GM12878 (cell line): ENCODE measurements around the gene COLQ. TPM values are rescaled to one million over a fixed set of nuclear protein-coding genes. Genes with fewer than 3 reads are reported as not detected.

Source experiments
- ATAC-seq: fragments of 200-7000 bp; cut with Tn5 transposase; 3 replicates; pipeline ENCODE4 v1.9.1; 2020; ENCODE audit warnings: mild to moderate bottlenecking, moderate library complexity
- BruUV-seq: library from RNA; stranded (reverse); fragments of 400-500 nt; replicated peaks from 2 replicates; lab custom pipeline; 2021; lab: Mats Ljungman, UMichigan
- CTCF ChIA-PET: fragments of 300-600 bp; sonication (Branson Sonifier 250); formaldehyde crosslinking; extraction: SDS; loops from one replicate; lab custom pipeline; 2021; ENCODE audit warnings: inconsistent platforms; lab: Yijun Ruan, JAX
- POLR2A ChIA-PET: fragments of 350-600 bp; formaldehyde crosslinking; extraction: SDS; loops from one replicate; lab custom pipeline; 2021; ENCODE audit warnings: inconsistent platforms; lab: Charles Lee
- RAD21 ChIA-PET: fragments of 300-600 bp; sonication (Branson Sonifier 250); formaldehyde crosslinking; loops from one replicate; lab custom pipeline; 2023; ENCODE audit warnings: antibody characterized with exemption; ENCODE audit not compliant: unreplicated experiment; lab: Charles Lee
- SMC1A ChIA-PET: fragments of 300-600 bp; sonication (Branson Sonifier 250); formaldehyde crosslinking; loops from one replicate; lab custom pipeline; 2023; ENCODE audit not compliant: unreplicated experiment, uncharacterized antibody; lab: Charles Lee
- DNase-seq: peaks from one replicate; pipeline ENCODE4 v3.0.0-alpha.2; 2011; ENCODE audit warnings: low read depth, low spot score
- FAIRE-seq: peaks from 3 replicates; lab custom pipeline; 2011; peaks lifted over from hg19 to GRCh38; lab: Jason Lieb, UNC
- H2AFZ ChIP-seq: 2 replicates; pipeline ENCODE4 v1.6.0; 2011; ENCODE audit warnings: low read depth, low read length, control low read depth; ENCODE audit not compliant: control insufficient read depth
- H3K27ac ChIP-seq: 2 replicates; pipeline ENCODE4 v1.5.1; 2011; ENCODE audit warnings: control low read depth; ENCODE audit not compliant: control insufficient read depth, insufficient read depth
- H3K27me3 ChIP-seq, 2 experiments: replicated peaks in 1 of 2; 2 replicates each; pipeline versions ENCODE4 v1.6.0 to v1.6.1; 2011; ENCODE audit warnings: low read length in 1 of 2; ENCODE audit not compliant: control insufficient read depth in 2 of 2, insufficient read depth in 2 of 2
- H3K36me3 ChIP-seq, 2 experiments: 2 replicates each; pipeline ENCODE4 v1.5.1; 2011; ENCODE audit warnings: low read length in 1 of 2; ENCODE audit not compliant: control insufficient read depth in 2 of 2, insufficient read depth in 2 of 2
- H3K4me1 ChIP-seq: 2 replicates; pipeline ENCODE4 v1.6.1; 2011; ENCODE audit warnings: mild to moderate bottlenecking, low read length, moderate library complexity, mixed read lengths; ENCODE audit not compliant: control insufficient read depth, insufficient read depth
- H3K4me2 ChIP-seq: 2 replicates; pipeline ENCODE4 v1.6.0; 2011; ENCODE audit warnings: control low read depth; ENCODE audit not compliant: control insufficient read depth, insufficient read depth
- H3K4me3 ChIP-seq: fragments of 200-600 bp; sonication (generic); 2 replicates; pipeline ENCODE4 v1.5.1; 2016
- H3K79me2 ChIP-seq: 2 replicates; pipeline ENCODE4 v1.6.0; 2011; ENCODE audit warnings: low read length; ENCODE audit not compliant: control insufficient read depth, insufficient read depth
- H3K9ac ChIP-seq: 2 replicates; pipeline ENCODE4 v1.8.0; 2011; ENCODE audit warnings: low read length, control low read depth, mixed read lengths; ENCODE audit not compliant: control insufficient read depth, insufficient read depth
- H3K9me3 ChIP-seq: replicated peaks from 3 replicates; pipeline ENCODE4 v1.5.1; 2011; ENCODE audit warnings: mild to moderate bottlenecking, low read length; ENCODE audit not compliant: control insufficient read depth, insufficient read depth
- H4K20me1 ChIP-seq: 2 replicates; pipeline ENCODE4 v1.6.0; 2011; ENCODE audit not compliant: control insufficient read depth, insufficient read depth
- ATF7 ChIP-seq: fragments of 450-650 bp; IDR thresholded peaks from 2 replicates; pipeline ENCODE4 v1.6.1; 2016; ENCODE audit warnings: low read depth, mild to moderate bottlenecking
- CBX3 ChIP-seq: fragments of 200-600 bp; sonication (generic); IDR thresholded peaks from 2 replicates; pipeline ENCODE4 v1.6.1; 2016; ENCODE audit warnings: low read depth, borderline replicate concordance
- CHD2 ChIP-seq: IDR thresholded peaks from 2 replicates; pipeline ENCODE4 v1.6.1; 2011; ENCODE audit warnings: low read depth, low read length, improper control_type of control experiment, borderline replicate concordance
- EZH2 ChIP-seq: IDR thresholded peaks from 2 replicates; pipeline ENCODE4 v1.6.1; 2012; ENCODE audit warnings: low read depth, mild to moderate bottlenecking, control low read depth, inconsistent platforms, low read length, borderline replicate concordance; ENCODE audit not compliant: control insufficient read depth
- FOXK2 ChIP-seq: fragments of 450-650 bp; IDR thresholded peaks from 2 replicates; pipeline ENCODE4 v1.6.1; 2017; ENCODE audit warnings: mild to moderate bottlenecking, moderate library complexity
- IKZF1 ChIP-seq: fragments of 450-650 bp; conservative IDR thresholded peaks from 2 replicates; pipeline ENCODE4 v1.6.1; 2017; ENCODE audit warnings: antibody characterized with exemption, mild to moderate bottlenecking
- NFYB ChIP-seq: IDR thresholded peaks from 2 replicates; pipeline ENCODE4 v1.6.1; 2011; ENCODE audit warnings: low read depth, mild to moderate bottlenecking, low read length, improper control_type of control experiment, moderate library complexity; ENCODE audit not compliant: insufficient read depth
- NR2C1 ChIP-seq: fragments of 450-650 bp; IDR thresholded peaks from 2 replicates; pipeline ENCODE4 v1.6.1; 2017; ENCODE audit warnings: antibody characterized with exemption, mild to moderate bottlenecking, moderate library complexity
- POLR2AphosphoS2 ChIP-seq: IDR thresholded peaks from 2 replicates; pipeline ENCODE4 v1.6.1; 2011; ENCODE audit warnings: low read depth, mild to moderate bottlenecking, low read length, improper control_type of control experiment, moderate library complexity
- POU2F2 ChIP-seq: IDR thresholded peaks from 3 replicates; pipeline ENCODE4 v1.6.1; 2011; ENCODE audit warnings: low read depth, mild to moderate bottlenecking, low read length, borderline replicate concordance
- RBBP5 ChIP-seq: fragments of 200-600 bp; sonication (generic); conservative IDR thresholded peaks from 2 replicates; pipeline ENCODE4 v1.6.1; 2016
- SMAD5 ChIP-seq: IDR thresholded peaks from 2 replicates; pipeline ENCODE4 v1.6.1; 2016; ENCODE audit warnings: antibody characterized with exemption, low read depth
- TBL1XR1 ChIP-seq: IDR thresholded peaks from 2 replicates; pipeline ENCODE4 v1.6.1; 2012; ENCODE audit warnings: low read depth, low read length, improper control_type of control experiment
- WGBS: methylation state at CpG from one replicate; pipeline ENCODE4 v1.1.6; 2016; ENCODE audit warnings: low lambda C conversion rate; ENCODE audit not compliant: insufficient replicate concordance, insufficient coverage; ENCODE audit errors: missing lambda C conversion rate; 5-methylcytosine and 5-hydroxymethylcytosine counted together
- in situ Hi-C: fragments of 300-500 bp; cut with MboI; formaldehyde crosslinking; loops from 9 replicates; pipeline ENCODE4 v1.14.3; 2018; ENCODE audit warnings: mixed read lengths
- intact Hi-C: fragments of 100-400 bp; cut with micrococcal nuclease; formaldehyde crosslinking; loops from one replicate; pipeline ENCODE4 v1.14.2; 2022; ENCODE audit not compliant: unreplicated experiment
- polyA plus RNA-seq, 11 experiments: library from polyadenylated mRNA; depleted of rRNA in 4 of 11; unstranded in 6 of 11; stranded (reverse) in 5 of 11; fragments of >200 nt; fragmentation: Nextera tagmentation in 4 of 11; fragmentation: Illumina TruSeq in 1 of 11; extraction: Ambion mirVana in 4 of 11; extraction: Trizol in 1 of 11; gene quantifications; 1 replicate in 1 of 11; 2 replicates in 10 of 11; pipeline versions ENCODE4 v1.2.1 to v1.2.3, GENCODE V29; 2011 to 2016; ENCODE audit warnings: inconsistent platforms in 2 of 11, missing spikeins in 2 of 11, low read depth in 1 of 11
- total RNA-seq, 4 experiments: library from RNA; depleted of rRNA in 3 of 4; stranded (reverse); fragments of >200 nt in 3 of 4; fragmentation: Illumina TruSeq in 1 of 4; extraction: Trizol in 1 of 4; gene quantifications; 2 replicates each; pipeline versions ENCODE4 v1.2.1 to v1.2.3, GENCODE V29; 2013 to 2021
- TF ChIP-seq, protein P1 (sequence below): fragments of 450-650 bp; IDR thresholded peaks from 2 replicates; pipeline ENCODE4 v1.6.1; 2017; ENCODE audit warnings: mild to moderate bottlenecking, moderate library complexity

The COLQ gene
- total and polyA plus RNA-seq, 10 of the 15 experiments (the other 5 are each of a cell fraction or from before 2014, with no cell fraction given), result 0.13 to 2.7 (median 0.70) TPM

DNA sequence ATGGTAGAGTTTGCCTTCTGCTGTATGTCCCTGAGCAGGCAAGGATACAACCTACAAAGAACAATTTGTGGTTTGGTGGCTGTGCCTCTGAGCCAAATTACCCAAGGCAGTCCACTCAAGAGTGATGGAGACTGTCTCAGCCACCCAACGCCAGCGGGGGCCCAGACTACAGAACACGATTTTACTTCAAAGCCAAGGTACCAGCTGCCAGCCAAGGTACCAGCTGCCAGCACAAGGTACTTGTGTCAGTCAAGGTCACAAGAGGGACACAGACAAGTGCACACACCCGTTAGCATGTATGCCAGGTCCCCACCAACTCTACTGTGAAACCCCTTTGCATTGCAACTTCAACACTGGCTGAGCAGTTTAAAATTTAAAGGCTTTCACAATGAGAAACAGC lies 23.5 kb downstream of the COLQ start:
- H3K27me3 ChIP-seq, result no peaks in the 10 kb centered on the region
- no peak overlapping the region for H2AFZ ChIP-seq
- BruUV-seq, result no TSS peak
- H3K4me2 ChIP-seq, result no peak overlapping the region
- no peak overlapping the region for H3K27ac ChIP-seq
- H3K9ac ChIP-seq, result no peak overlapping the region
- ChIA-PET SMC1A (interaction anchor here (1.4 kb wide), 1 partner anchor 31 kb away, joined by 3 read pairs; no protein-coding TSS in a partner anchor), RAD21 (interaction anchor here (1.1 kb wide), 1 partner anchor 29 kb away, joined by 3 read pairs; no protein-coding TSS in a partner anchor), CTCF (no interaction called here), POLR2A (interaction anchor here (0.6 kb wide), 2 partner anchors 152 to 465 kb away, joined by 6 read pairs; no protein-coding TSS in a partner anchor)
- DNase-seq (no peak), ATAC-seq (no peak), FAIRE-seq (no peak)
- TF ChIP-seq RBBP5 (no peak), CBX3 (no peak)
- intact Hi-C loops, result no loop called here
- no peaks in the 10 kb centered on the region for H3K36me3 ChIP-seq
- H3K9me3 ChIP-seq, result no peaks in the 10 kb centered on the region
- H4K20me1 ChIP-seq, result no peaks in the 10 kb centered on the region
- H3K4me1 ChIP-seq, result peaks cover 17% of the 10 kb centered on the region
- H3K79me2 ChIP-seq, result no peaks in the 10 kb centered on the region
- WGBS, result 66% methylated on average over 4 of the region's 4 CpGs
- no peak overlapping the region for H3K4me3 ChIP-seq
- in situ Hi-C loops, result no loop called here

DNA sequence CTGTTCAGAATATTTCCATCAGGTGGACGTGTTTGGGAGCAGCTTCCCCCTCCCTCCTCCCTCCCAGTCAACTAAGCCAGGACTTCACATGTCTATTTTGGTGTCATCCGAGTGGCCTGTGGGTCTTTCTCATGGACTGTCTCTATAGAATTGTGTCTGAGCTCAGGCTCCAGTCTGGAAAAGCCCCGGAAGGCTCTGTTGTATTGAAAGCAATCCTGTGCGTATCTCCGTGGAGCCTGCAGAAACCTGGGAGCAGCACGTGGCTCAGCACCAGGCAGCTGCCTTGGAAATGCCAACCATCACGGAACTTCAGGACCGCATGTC lies 25.2 kb downstream of the COLQ start:
- H3K79me2 ChIP-seq, result no peaks in the 10 kb centered on the region
- SMC1A ChIA-PET, result interaction anchor here (0.6 to 3.9 kb wide), 3 partner anchors 18 to 459 kb away, joined by 3 to 16 read pairs (median 4); no protein-coding TSS in a partner anchor
- no TSS peak for BruUV-seq
- 70% methylated on average over 8 of the region's 8 CpGs for WGBS
- no peak overlapping the region for H3K4me3 ChIP-seq
- POLR2A ChIA-PET, result interaction anchor here (0.8 to 0.9 kb wide), 2 partner anchors 293 to 1736 kb away, joined by 3 read pairs; no protein-coding TSS in a partner anchor
- intact Hi-C loops (no loop called here), in situ Hi-C loops (no loop called here)
- CTCF ChIA-PET, result no interaction called here
- H2AFZ ChIP-seq, result no peak overlapping the region
- no peaks in the 10 kb centered on the region for H3K27me3 ChIP-seq
- no peak overlapping the region for H3K9ac ChIP-seq
- H4K20me1 ChIP-seq, result no peaks in the 10 kb centered on the region
- H3K4me2 ChIP-seq, result no peak overlapping the region
- no peaks in the 10 kb centered on the region for H3K36me3 ChIP-seq
- FAIRE-seq (no peak), DNase-seq (no peak), ATAC-seq (no peak)
- RAD21 ChIA-PET, result no interaction called here
- peaks cover 19% of the 10 kb centered on the region for H3K4me1 ChIP-seq
- H3K27ac ChIP-seq, result no peak overlapping the region
- no peaks in the 10 kb centered on the region for H3K9me3 ChIP-seq
- TF ChIP-seq FOXK2, result no peak
- TF ChIP-seq EZH2, result no peak
- TF ChIP-seq, protein P1, sequence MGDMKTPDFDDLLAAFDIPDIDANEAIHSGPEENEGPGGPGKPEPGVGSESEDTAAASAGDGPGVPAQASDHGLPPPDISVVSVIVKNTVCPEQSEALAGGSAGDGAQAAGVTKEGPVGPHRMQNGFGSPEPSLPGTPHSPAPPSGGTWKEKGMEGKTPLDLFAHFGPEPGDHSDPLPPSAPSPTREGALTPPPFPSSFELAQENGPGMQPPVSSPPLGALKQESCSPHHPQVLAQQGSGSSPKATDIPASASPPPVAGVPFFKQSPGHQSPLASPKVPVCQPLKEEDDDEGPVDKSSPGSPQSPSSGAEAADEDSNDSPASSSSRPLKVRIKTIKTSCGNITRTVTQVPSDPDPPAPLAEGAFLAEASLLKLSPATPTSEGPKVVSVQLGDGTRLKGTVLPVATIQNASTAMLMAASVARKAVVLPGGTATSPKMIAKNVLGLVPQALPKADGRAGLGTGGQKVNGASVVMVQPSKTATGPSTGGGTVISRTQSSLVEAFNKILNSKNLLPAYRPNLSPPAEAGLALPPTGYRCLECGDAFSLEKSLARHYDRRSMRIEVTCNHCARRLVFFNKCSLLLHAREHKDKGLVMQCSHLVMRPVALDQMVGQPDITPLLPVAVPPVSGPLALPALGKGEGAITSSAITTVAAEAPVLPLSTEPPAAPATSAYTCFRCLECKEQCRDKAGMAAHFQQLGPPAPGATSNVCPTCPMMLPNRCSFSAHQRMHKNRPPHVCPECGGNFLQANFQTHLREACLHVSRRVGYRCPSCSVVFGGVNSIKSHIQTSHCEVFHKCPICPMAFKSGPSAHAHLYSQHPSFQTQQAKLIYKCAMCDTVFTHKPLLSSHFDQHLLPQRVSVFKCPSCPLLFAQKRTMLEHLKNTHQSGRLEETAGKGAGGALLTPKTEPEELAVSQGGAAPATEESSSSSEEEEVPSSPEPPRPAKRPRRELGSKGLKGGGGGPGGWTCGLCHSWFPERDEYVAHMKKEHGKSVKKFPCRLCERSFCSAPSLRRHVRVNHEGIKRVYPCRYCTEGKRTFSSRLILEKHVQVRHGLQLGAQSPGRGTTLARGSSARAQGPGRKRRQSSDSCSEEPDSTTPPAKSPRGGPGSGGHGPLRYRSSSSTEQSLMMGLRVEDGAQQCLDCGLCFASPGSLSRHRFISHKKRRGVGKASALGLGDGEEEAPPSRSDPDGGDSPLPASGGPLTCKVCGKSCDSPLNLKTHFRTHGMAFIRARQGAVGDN, result no peak
- no peak for TF ChIP-seq POU2F2
- no peak for TF ChIP-seq SMAD5
- no peak for TF ChIP-seq TBL1XR1
- TF ChIP-seq CHD2, result no peak
- no peak for TF ChIP-seq ATF7
- TF ChIP-seq NFYB, result no peak
- no peak for TF ChIP-seq NR2C1
- TF ChIP-seq POLR2AphosphoS2, result no peak
- TF ChIP-seq IKZF1, result no peak
